GM19238 (cell line): Measurements from ENCODE around the gene TOM1.
"Not testable (repeated sequence)": the region's sequence is repeated elsewhere in the genome, so short reads cannot be mapped to it uniquely, and the experiment has no call there.

Experiments used
- DNase-seq: peaks from one replicate; pipeline ENCODE4 v3.0.0; 2011; ENCODE audit warnings: low spot score; ENCODE audit not compliant: insufficient read length

Gene TOM1

GRCh38 chr22:35394810-35395563 lies 95.3 kb downstream of the TOM1 start:
- DNase-seq: no peak

DNA sequence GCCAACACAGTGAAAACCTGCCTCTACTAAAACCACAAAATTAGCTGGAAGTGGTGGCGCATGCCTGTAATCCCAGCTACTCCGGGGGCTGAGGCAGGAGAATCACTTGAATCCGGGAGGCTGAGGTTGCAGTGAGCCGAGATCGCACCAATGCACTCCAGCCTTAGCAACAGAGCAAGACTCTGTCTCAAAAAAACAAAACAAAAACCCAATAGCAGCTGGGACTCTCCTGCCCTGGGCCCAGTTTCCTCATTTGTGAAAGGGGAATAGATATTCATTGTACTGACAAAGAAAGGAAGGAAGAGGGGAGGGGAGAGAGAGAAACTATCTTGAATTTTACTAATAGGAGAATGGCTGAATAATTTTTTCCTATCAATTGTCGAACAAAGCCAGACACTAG lies 96.9 kb downstream of the TOM1 start:
- DNase-seq: not testable (repeated sequence)

DNA sequence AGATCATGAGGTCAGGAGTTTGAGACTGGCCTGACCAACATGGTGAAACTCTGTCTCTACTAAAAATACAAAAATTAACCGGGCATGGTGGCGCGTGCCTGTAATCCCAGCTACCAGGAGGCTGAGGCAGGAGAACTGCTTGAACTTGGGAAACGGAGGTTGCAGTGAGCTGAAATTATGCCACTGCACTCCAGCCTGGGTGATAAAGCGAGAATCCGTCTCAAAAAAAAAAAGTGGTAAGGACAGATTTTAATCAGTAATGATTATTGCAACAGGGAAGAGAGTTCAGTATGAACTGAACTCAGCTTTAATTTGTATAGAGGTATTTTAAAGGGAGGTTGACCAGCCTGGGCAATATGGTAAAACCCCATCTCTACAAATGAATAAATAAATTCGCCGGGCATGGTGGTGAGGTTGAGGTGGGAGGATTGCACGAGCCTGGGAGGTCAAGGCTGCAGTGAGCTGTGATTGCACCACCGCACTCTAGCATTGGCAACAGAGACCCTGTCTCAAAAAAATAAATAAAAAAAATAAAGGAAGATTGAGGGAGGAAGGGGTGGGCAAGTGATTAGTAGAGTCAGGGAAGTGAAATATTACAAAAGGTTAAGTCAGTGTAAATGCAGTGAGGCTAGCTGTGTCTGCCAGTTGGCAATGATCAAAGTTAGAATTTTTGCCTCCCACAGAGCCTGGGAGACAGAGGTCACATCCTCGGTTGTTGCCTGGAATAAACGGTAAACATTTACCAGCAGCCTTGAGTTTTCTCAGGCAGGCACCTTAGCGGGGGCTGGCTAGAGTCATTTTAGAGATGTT lies 97.6 kb downstream of the TOM1 start:
- no peak for DNase-seq
